Colonic mucosa (tissue), 4 donors: Measurements from ENCODE around the gene TMEM207. TPM values are rescaled to one million over a fixed set of nuclear protein-coding genes. Genes with fewer than 3 reads are reported as not detected.

Experiments
- DNase-seq: peaks from one replicate; pipeline ENCODE4 v3.0.0-alpha.2; 2020
- H3K27ac ChIP-seq: fragments of 200-600 bp; one replicate; pipeline ENCODE4 v1.8.0; 2021
- H3K27me3 ChIP-seq: fragments of 200-600 bp; one replicate; pipeline ENCODE4 v1.8.0; 2021
- H3K36me3 ChIP-seq: fragments of 200-600 bp; one replicate; pipeline ENCODE4 v1.8.0; 2021
- H3K4me1 ChIP-seq: fragments of 200-600 bp; one replicate; pipeline ENCODE4 v1.8.0; 2021; ENCODE audit warnings: mild to moderate bottlenecking
- H3K4me3 ChIP-seq: fragments of 200-600 bp; one replicate; pipeline ENCODE4 v1.8.0; 2021
- H3K9ac ChIP-seq, 2 donors: one replicate each; pipeline ENCODE4 v1.7.0; 2013; ENCODE audit warnings: control low read depth in 2 of 2, low read depth in 2 of 2, low read length in 2 of 2
- H3K9me3 ChIP-seq: fragments of 200-600 bp; one replicate; pipeline ENCODE4 v1.8.0; 2021
- intact Hi-C: fragments of 100-400 bp; cut with DNase I; formaldehyde crosslinking; loops from one replicate; pipeline ENCODE4 v1.14.1; 2022
- total RNA-seq, 2 donors: library from RNA; stranded (reverse); fragmentation: NEBNext Ultra II Directional in 1 of 2; extraction: Animal tissue kit (Norgen Biotek cat#: 25700) in 1 of 2; gene quantifications; one replicate each; pipeline ENCODE4 v1.2.1, GENCODE V29; 2021
- TF ChIP-seq, protein P1 (sequence below): fragments of 200-600 bp; IDR thresholded peaks from one replicate; pipeline ENCODE4 v1.8.0; 2022; ENCODE audit warnings: antibody characterized with exemption, mild to moderate bottlenecking
- donor health status: healthy.
- donor health status: DM: no; HTN: no; CAD: no.
- donor health status: DM: no; HTN: no; CAD: no.

Gene TMEM207
- total RNA-seq, 2 donors from 2014 or later, result not detected

DNA sequence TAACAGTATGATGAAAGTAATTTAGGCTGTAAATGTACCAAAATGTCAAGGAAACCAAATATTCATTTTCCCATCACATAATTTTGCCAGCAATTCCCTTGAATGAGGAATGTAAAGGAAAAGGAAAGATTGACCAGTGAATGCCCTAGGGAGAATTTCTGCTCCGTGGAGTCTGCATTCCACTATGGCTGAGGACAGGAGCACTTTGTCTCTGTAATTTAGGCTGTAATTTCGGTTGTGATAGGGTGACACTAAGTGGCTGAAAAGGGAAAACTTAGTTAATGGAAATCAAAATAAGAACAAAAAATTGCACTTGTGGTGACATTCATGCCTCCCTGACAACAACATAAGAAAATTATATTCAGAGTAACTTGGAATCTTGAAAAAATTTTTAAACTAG is 8.3 kb upstream of the TMEM207 start:
- Histone ChIP-seq H3K27me3 (no peaks in the 10 kb centered on the region), H3K9ac (no peak overlapping the region), H3K36me3 (no peaks in the 10 kb centered on the region), H3K4me3 (no peak overlapping the region), H3K4me1 (no peaks in the 10 kb centered on the region), H3K9me3 (no peaks in the 10 kb centered on the region), H3K27ac (no peak overlapping the region)
- DNase-seq, result no peak
- TF ChIP-seq, protein P1, sequence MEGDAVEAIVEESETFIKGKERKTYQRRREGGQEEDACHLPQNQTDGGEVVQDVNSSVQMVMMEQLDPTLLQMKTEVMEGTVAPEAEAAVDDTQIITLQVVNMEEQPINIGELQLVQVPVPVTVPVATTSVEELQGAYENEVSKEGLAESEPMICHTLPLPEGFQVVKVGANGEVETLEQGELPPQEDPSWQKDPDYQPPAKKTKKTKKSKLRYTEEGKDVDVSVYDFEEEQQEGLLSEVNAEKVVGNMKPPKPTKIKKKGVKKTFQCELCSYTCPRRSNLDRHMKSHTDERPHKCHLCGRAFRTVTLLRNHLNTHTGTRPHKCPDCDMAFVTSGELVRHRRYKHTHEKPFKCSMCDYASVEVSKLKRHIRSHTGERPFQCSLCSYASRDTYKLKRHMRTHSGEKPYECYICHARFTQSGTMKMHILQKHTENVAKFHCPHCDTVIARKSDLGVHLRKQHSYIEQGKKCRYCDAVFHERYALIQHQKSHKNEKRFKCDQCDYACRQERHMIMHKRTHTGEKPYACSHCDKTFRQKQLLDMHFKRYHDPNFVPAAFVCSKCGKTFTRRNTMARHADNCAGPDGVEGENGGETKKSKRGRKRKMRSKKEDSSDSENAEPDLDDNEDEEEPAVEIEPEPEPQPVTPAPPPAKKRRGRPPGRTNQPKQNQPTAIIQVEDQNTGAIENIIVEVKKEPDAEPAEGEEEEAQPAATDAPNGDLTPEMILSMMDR, result no peak
- intact Hi-C loops, result no loop called here

GRCh38 chr3:190456770-190457169 is 7.1 kb upstream of the TMEM207 start:
- intact Hi-C loops, result no loop called here
- no peak overlapping the region for H3K27ac ChIP-seq

DNA sequence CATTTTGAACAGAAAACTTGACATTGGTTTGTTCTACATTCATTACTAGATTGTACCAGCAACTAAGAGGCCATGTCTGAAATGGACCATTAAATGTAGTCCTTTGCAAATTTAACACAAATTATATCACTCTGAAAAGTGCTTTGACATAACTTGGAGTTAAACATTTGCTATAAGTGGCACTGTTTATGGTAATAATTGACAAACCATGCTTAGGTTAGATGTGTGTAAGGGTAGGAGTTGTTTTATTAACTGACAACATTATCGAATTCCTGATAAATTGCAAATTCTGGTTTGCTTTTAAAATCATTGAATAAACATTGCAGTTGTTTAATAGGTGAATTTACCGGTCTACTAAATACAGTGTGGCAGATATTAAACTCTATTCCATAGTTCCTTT is 6.1 kb upstream of the TMEM207 start:
- Histone ChIP-seq H3K4me1 (no peaks in the 10 kb centered on the region), H3K27ac (no peak overlapping the region)
- DNase-seq, result no peak

More at GRCh38 chr3:190456770-190457169, 7.1 kb upstream of the TMEM207 start:
- DNase-seq, result no peak
- TF ChIP-seq, protein P1, result no peak
- Histone ChIP-seq H3K9ac (no peak overlapping the region), H3K4me1 (no peaks in the 10 kb centered on the region), H3K36me3 (no peaks in the 10 kb centered on the region), H3K9me3 (no peaks in the 10 kb centered on the region), H3K27me3 (no peaks in the 10 kb centered on the region), H3K4me3 (no peak overlapping the region)

GRCh38 chr3:190448256-190448655 is 1.4 kb downstream of the TMEM207 start:
- Histone ChIP-seq H3K9ac (no peak overlapping the region), H3K4me3 (no peak overlapping the region), H3K9me3 (no peaks in the 10 kb centered on the region), H3K27ac (no peak overlapping the region), H3K4me1 (no peaks in the 10 kb centered on the region), H3K36me3 (no peaks in the 10 kb centered on the region), H3K27me3 (no peaks in the 10 kb centered on the region)
- DNase-seq, result no peak
- intact Hi-C loops, result no loop called here
- TF ChIP-seq, protein P1, result no peak

More for the DNA sequence above, 6.1 kb upstream of the TMEM207 start:
- H3K27me3 ChIP-seq, result no peaks in the 10 kb centered on the region
- H3K36me3 ChIP-seq, result no peaks in the 10 kb centered on the region
- no peak overlapping the region for H3K4me3 ChIP-seq
- TF ChIP-seq, protein P1, result no peak
- intact Hi-C loops, result no loop called here
- H3K9ac ChIP-seq, result no peak overlapping the region
- H3K9me3 ChIP-seq, result no peaks in the 10 kb centered on the region

GRCh38 chr3:190446573-190447279 is 3.0 kb downstream of the TMEM207 start:
- no peak for DNase-seq
- no peak overlapping the region for H3K9ac ChIP-seq
- H3K4me1 ChIP-seq, result no peaks in the 10 kb centered on the region
- no peak overlapping the region for H3K4me3 ChIP-seq
- intact Hi-C loops, result no loop called here
- H3K36me3 ChIP-seq, result no peaks in the 10 kb centered on the region
- TF ChIP-seq, protein P1, result no peak
- H3K27ac ChIP-seq, result no peak overlapping the region
- no peaks in the 10 kb centered on the region for H3K27me3 ChIP-seq
- H3K9me3 ChIP-seq, result no peaks in the 10 kb centered on the region
